Natural killer cell (primary cell): ENCODE results near the gene KRT27. TPM values are rescaled to one million over a fixed set of nuclear protein-coding genes. Genes with fewer than 3 reads are reported as not detected.

ENCODE experiments used
- ATAC-seq, 3 donors: fragments of 150-1000 bp in 2 of 3; fragments of 200-7000 bp in 1 of 3; cut with Tn5 transposase; 1 replicate in 1 of 3; 2 replicates in 2 of 3; pipeline ENCODE4 v1.10.0; 2021; ENCODE audit warnings: mild to moderate bottlenecking in 2 of 3, moderate library complexity in 2 of 3
- DNase-seq, 2 donors: peaks; one replicate each; pipeline versions ENCODE4 v3.0.0 to v3.0.0-alpha.2; 2013 to 2021; ENCODE audit warnings: mixed read lengths in 1 of 2
- H3K27ac ChIP-seq: one replicate; pipeline ENCODE4 v1.5.1; 2013; ENCODE audit warnings: mild to moderate bottlenecking, low read length
- H3K27me3 ChIP-seq: one replicate; pipeline ENCODE4 v1.6.1; 2013; ENCODE audit warnings: low read length; ENCODE audit not compliant: control insufficient read depth, insufficient read depth
- H3K36me3 ChIP-seq: one replicate; pipeline ENCODE4 v1.6.1; 2013; ENCODE audit warnings: low read length; ENCODE audit not compliant: control insufficient read depth, insufficient read depth
- H3K4me1 ChIP-seq: one replicate; pipeline ENCODE4 v1.6.1; 2013; ENCODE audit warnings: low read length; ENCODE audit not compliant: control insufficient read depth, insufficient read depth
- H3K4me3 ChIP-seq: one replicate; pipeline ENCODE4 v1.5.1; 2013; ENCODE audit warnings: low read length
- H3K9me3 ChIP-seq: one replicate; pipeline ENCODE4 v1.6.1; 2013; ENCODE audit warnings: low read length; ENCODE audit not compliant: control insufficient read depth, insufficient read depth
- H3K27ac Mint-ChIP-seq, 2 donors: one replicate each; pipeline ENCODE4 v1.8.0; 2022; ENCODE audit warnings: mild to moderate bottlenecking in 2 of 2, mixed read lengths in 2 of 2, moderate library complexity in 1 of 2
- H3K27me3 Mint-ChIP-seq, 2 donors: one replicate each; pipeline ENCODE4 v1.8.0; 2022; ENCODE audit warnings: low read depth in 2 of 2, mixed read lengths in 2 of 2
- H3K36me3 Mint-ChIP-seq: one replicate; pipeline ENCODE4 v1.8.0; 2022; ENCODE audit warnings: mixed read lengths
- H3K4me1 Mint-ChIP-seq, 2 donors: one replicate each; pipeline ENCODE4 v1.8.0; 2022; ENCODE audit warnings: mixed read lengths in 2 of 2
- H3K4me3 Mint-ChIP-seq: one replicate; pipeline ENCODE4 v1.8.0; 2022; ENCODE audit warnings: mild to moderate bottlenecking, moderate library complexity, mixed read lengths
- H3K9me3 Mint-ChIP-seq, 2 donors: one replicate each; pipeline ENCODE4 v1.8.0; 2022; ENCODE audit warnings: mixed read lengths in 2 of 2
- CTCF ChIP-seq: fragments of 200-600 bp; IDR thresholded peaks from one replicate; pipeline ENCODE4 v1.8.0; 2022; ENCODE audit warnings: antibody characterized with exemption
- WGBS: methylation state at CpG from one replicate; pipeline ENCODE4 v1.1.7; 2013; ENCODE audit warnings: missing lambda C conversion rate; ENCODE audit not compliant: insufficient coverage; 5-methylcytosine and 5-hydroxymethylcytosine counted together
- intact Hi-C: fragments of 100-400 bp; cut with micrococcal nuclease; formaldehyde crosslinking; loops from one replicate; pipeline ENCODE4 v1.14.2; 2022
- total RNA-seq, 4 donors: library from RNA; stranded (reverse); fragments of 120-200 nt in 1 of 4; gene quantifications; one replicate each; pipeline versions ENCODE4 v1.2.3 to v1.2.4, GENCODE V29; 2013 to 2022

KRT27 gene
- total RNA-seq, 3 donors from 2014 or later (not counting 1 experiment from before 2014, with no cell fraction given) = not detected

GRCh38 chr17:40735016-40735415 lies 47.3 kb downstream of the KRT27 start:
- intact Hi-C loops = no loop called here
- Histone ChIP-seq H3K36me3 (no peaks in the 10 kb centered on the region), H3K27ac (no peak overlapping the region), H3K4me3 (no peak overlapping the region), H3K9me3 (no peaks in the 10 kb centered on the region), H3K27me3 (no peaks in the 10 kb centered on the region), H3K4me1 (no peaks in the 10 kb centered on the region)
- no peaks in the 10 kb centered on the region for H3K9me3 Mint-ChIP-seq
- DNase-seq = no peak
- no peak for TF ChIP-seq CTCF
- H3K36me3 Mint-ChIP-seq = no peaks in the 10 kb centered on the region
- no peak for ATAC-seq
- 78% methylated on average over 1 of the region's 1 CpG for WGBS
- no peaks in the 10 kb centered on the region for H3K4me1 Mint-ChIP-seq
- H3K4me3 Mint-ChIP-seq = no peak overlapping the region
- H3K27ac Mint-ChIP-seq = no peak overlapping the region
- H3K27me3 Mint-ChIP-seq = peaks cover 32 to 72% of the 10 kb centered on the region in 2 donors

GRCh38 chr17:40734018-40734417 lies 48.3 kb downstream of the KRT27 start:
- Mint-ChIP-seq H3K4me1 (no peaks in the 10 kb centered on the region), H3K27me3 (peaks cover 27 to 66% of the 10 kb centered on the region in 2 donors), H3K27ac (no peak overlapping the region), H3K36me3 (no peaks in the 10 kb centered on the region), H3K9me3 (no peaks in the 10 kb centered on the region), H3K4me3 (no peak overlapping the region)
- WGBS = 89% methylated on average over 6 of the region's 6 CpGs
- no peak for ATAC-seq
- H3K4me3 ChIP-seq = no peak overlapping the region
- no peak overlapping the region for H3K27ac ChIP-seq
- DNase-seq = no peak
- TF ChIP-seq CTCF = no peak
- no peaks in the 10 kb centered on the region for H3K4me1 ChIP-seq
- H3K27me3 ChIP-seq = no peaks in the 10 kb centered on the region
- no peaks in the 10 kb centered on the region for H3K9me3 ChIP-seq
- no peaks in the 10 kb centered on the region for H3K36me3 ChIP-seq
- intact Hi-C loops = no loop called here

- no peak for ATAC-seq
- TF ChIP-seq CTCF = no peak
- H3K27ac Mint-ChIP-seq = no peak overlapping the region
Observed at GRCh38 chr17:40730970-40731369, 51.4 kb downstream of the KRT27 start.

GRCh38 chr17:40727447-40728231 lies 54.7 kb downstream of the KRT27 start:
- no peak for TF ChIP-seq CTCF
- ATAC-seq (no peak), DNase-seq (no peak)
- 85% methylated on average over 6 of the region's 8 CpGs for WGBS
- intact Hi-C loops = no loop called here
- Histone ChIP-seq H3K9me3 (no peaks in the 10 kb centered on the region), H3K36me3 (no peaks in the 10 kb centered on the region), H3K27ac (peak overlapping the region; percentile 49), H3K4me1 (no peaks in the 10 kb centered on the region), H3K4me3 (no peak overlapping the region), H3K27me3 (no peaks in the 10 kb centered on the region)
- H3K9me3 Mint-ChIP-seq = no peaks in the 10 kb centered on the region
- H3K36me3 Mint-ChIP-seq = no peaks in the 10 kb centered on the region
- H3K4me3 Mint-ChIP-seq = no peak overlapping the region
- H3K27ac Mint-ChIP-seq = no peak overlapping the region
- H3K4me1 Mint-ChIP-seq = no peaks in the 10 kb centered on the region
- H3K27me3 Mint-ChIP-seq = peaks cover 24 to 47% of the 10 kb centered on the region in 2 donors

More at GRCh38 chr17:40730970-40731369, 51.4 kb downstream of the KRT27 start:
- no peak for DNase-seq
- intact Hi-C loops = no loop called here
- Histone ChIP-seq H3K27me3 (no peaks in the 10 kb centered on the region), H3K36me3 (no peaks in the 10 kb centered on the region), H3K27ac (no peak overlapping the region), H3K4me3 (no peak overlapping the region), H3K4me1 (no peaks in the 10 kb centered on the region), H3K9me3 (no peaks in the 10 kb centered on the region)
- no peaks in the 10 kb centered on the region for H3K4me1 Mint-ChIP-seq
- H3K36me3 Mint-ChIP-seq = no peaks in the 10 kb centered on the region
- no peaks in the 10 kb centered on the region for H3K9me3 Mint-ChIP-seq
- WGBS = 72% methylated on average over 1 of the region's 1 CpG
- H3K4me3 Mint-ChIP-seq = no peak overlapping the region
- peaks cover 16 to 48% of the 10 kb centered on the region in 2 donors for H3K27me3 Mint-ChIP-seq
